CMK (cell line): ENCODE data around the gene MRAP.
A peak's percentile ranks its signal among the peaks of the same experiment; 100 is the strongest.
"Not testable (repeated sequence)": the region's sequence is repeated elsewhere in the genome, so short reads cannot be mapped to it uniquely, and the experiment has no call there.

Experiments
- DNase-seq: peaks from one replicate; pipeline ENCODE4 v3.0.0-alpha.2; 2010; ENCODE audit warnings: low read depth

MRAP gene

DNA sequence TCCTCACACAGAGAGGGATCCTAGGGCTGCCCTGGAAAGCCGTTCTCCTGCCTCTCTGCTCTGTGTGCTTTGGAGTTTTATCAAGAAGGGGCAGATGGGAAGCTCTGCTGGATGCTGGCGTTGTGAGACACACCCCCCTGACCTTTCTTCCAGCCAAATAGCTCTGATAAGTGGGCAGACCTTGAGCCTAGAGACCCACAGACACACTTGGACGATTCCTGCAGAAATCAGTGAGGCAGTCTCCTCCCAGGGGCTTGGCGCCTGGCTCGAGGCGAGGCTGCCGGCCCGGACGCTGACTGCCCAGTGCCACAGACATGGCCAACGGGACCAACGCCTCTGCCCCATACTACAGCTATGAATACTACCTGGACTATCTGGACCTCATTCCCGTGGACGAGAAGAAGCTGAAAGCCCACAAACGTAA is at the start of gene MRAP:
Gene MRAP, plus strand, starts transcription at position 198 of the 424 bp plus-strand sequence. Its CDS starts 117 bp downstream, at position 315.
- no peak for DNase-seq

DNA sequence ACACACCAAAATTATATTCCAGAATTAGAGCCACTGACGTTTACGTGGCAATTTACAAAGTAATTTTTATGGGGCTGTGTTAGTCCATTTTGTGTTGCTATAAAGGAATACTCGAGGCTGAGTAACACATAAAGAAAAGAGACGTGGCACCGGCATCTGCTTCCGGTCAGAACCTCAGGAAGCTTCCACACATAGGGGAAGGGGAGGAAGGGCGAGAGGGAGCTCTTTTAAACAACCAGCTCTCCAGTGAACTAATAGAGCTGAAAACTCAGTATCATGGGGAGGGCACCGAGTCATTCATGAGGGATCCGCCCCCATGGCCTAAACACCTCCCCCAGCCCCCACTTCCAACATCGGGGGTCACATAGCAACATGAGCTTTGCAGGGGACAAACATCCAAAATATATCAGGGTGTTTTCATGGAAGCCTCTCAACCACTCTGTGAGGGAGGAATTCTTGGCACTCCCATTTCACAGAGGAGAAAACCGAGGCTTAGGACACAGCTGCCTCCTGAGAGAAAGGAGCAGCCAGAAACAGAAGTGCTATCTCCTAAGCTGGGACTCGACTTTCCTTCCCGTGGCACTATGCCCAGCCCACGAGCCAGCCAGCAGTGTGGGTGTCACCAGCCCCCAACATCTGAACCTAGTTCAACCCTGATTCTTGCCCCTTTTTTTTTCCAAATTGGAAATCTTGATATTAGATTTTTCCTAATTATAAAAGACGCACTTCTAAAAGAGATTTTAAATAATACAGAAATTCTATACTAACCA is 49.0 kb upstream of the MRAP start:
- no peak for DNase-seq

- DNase-seq, result no peak
These were observed 46.5 kb upstream of the MRAP start for GRCh38 chr21:32252136-32252535.

DNA sequence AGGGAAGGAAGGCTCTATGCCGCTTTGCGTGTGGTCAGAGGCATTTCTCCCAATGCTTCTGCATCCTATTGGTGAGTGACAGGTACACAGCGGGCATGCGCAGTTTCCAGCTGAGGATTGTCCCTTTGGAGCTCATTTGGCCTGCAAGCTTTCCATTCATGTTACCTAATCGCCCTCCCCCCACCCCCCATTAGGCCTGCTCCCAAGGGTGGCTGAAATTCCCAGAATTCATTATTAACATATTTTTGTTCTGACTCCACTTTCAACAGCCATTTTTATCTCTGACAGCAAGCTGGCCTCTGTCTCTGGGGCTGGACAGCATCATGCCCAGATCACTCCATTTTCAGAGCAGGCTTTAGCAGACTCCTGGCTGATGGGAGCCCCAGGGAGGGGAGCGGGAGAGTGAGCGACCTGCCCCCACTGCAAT is 45.4 kb upstream of the MRAP start:
- no peak for DNase-seq

GRCh38 chr21:32256251-32256650 is 42.4 kb upstream of the MRAP start:
- DNase-seq, result no peak

GRCh38 chr21:32256873-32257620 is 41.6 kb upstream of the MRAP start:
- no peak for DNase-seq

GRCh38 chr21:32257962-32258785 is 40.5 kb upstream of the MRAP start:
- peak; percentile 54 for DNase-seq

- DNase-seq, result not testable (repeated sequence)
These were observed 39.9 kb upstream of the MRAP start for GRCh38 chr21:32258786-32259048.

DNA sequence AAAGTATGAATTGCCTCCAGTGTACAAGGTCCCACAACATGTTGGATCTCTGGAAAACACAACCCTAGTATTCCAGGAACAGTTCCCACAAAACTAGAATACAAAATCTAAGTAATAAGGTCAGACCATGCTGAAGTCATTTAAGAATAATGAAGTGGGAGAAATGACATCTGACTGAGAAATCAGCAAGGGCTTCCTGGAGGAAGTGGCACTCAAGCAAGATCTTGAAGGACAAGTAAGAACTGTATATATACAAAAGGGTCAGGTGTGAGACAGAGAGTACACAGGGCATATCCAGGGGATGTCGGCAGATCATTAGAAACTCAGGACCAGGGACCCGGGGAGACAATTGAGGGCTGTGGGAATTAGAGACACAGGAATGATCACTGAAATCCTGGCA is 38.5 kb upstream of the MRAP start:
- DNase-seq, result no peak

DNA sequence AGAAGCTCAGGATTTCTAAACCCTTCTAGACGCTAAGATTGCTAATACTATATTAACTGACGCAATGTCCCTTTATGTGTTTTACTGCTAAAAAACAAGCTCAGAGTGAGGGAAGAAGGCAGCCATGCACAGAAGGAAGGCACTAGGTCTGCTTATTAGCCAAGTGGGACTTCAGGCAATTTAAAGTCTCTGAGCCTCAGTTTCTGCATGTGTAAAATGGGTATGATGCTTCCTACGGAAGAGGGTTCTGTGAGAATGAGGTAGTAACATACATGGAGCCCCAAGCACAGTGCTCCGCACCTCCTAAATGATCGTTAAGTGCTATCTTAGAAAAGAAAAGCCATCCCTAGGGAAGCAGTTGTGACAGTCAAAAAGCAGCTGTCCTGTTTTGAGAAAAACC is 36.7 kb upstream of the MRAP start:
- no peak for DNase-seq

DNA sequence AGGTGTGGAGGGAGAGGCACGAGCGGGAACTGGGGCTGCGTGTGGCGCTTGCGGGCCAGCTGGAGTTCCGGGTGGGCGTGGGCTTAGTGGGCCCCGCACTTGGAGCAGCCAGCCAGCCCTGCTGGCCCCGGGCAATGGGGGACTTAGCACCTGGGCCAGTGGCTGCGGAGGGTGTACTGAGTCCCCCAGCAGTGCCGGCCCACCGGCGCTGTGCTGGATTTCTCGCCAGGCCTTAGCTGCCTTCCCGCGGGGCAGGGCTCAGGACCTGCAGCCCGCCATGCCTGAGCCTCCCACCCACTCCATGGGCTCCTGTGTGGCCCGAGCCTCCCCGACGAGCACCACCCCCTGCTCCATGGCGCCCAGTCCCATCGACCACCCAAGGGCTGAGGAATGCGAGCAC is 33.3 kb upstream of the MRAP start:
- DNase-seq, result not testable (repeated sequence)

GRCh38 chr21:32270748-32271147 is 27.9 kb upstream of the MRAP start:
- no peak for DNase-seq

DNA sequence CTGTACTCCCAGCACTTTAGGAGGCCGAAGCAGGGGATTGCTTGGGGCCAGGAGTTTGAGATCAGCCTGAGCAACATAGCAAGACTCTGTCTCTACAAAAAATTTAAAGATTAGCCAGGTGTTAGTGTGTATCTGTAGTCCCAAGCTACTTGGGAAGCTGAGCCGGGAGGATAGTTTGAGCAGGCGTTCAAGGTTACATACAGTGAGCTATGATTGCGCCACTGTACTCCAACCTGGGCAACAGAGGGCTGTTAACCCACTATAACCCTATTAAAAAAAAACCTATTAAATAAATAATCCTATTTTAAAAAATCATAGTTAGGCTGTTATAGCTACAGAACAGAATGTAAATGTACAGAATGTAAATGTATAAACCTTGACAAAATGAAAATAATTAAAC is 22.0 kb upstream of the MRAP start:
- no peak for DNase-seq

DNA sequence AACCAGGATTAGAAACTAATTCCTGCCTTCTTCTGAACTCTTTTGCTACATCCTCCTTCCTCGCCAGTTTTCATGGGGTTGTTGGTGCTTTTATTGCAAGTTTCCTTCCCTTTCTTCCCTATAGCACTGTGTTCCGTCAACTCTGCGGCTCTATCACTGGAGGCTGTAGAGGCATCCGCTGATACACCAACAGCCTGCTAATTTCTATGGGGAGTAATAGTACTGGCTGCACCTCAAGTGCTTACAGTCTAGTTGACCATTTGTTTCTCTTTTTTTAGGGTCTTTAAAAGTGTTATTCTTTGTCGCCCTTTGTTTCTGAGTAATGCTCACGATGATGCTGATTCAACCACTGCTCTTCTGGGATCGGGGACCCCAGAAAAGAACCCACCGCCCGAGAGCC is 20.6 kb upstream of the MRAP start:
- DNase-seq, result no peak

GRCh38 chr21:32278518-32279376 is 19.9 kb upstream of the MRAP start, which contains the start of gene MIS18A:
Gene MIS18A (minus strand): TSS chr21:32279049. CDS start chr21:32279014, 35 bp downstream.
- peak; percentile 95 for DNase-seq

DNA sequence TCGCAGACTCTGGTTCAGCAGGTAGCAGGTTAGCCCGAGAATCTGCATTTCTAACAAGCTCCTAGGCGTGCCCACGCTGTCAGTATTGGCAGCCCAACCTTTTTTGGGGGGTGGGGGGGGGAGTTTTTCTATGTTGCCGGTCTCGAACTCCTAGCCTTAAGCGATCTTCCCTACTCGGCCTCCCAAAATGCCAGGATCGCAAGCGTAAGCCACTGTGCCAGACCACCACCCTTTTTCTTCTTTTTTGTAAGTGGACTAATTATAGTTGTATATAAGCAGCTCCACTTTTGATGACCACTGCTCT is 19.3 kb upstream of the MRAP start:
- no peak for DNase-seq

GRCh38 chr21:32281531-32281930 is 17.1 kb upstream of the MRAP start:
- no peak for DNase-seq

DNA sequence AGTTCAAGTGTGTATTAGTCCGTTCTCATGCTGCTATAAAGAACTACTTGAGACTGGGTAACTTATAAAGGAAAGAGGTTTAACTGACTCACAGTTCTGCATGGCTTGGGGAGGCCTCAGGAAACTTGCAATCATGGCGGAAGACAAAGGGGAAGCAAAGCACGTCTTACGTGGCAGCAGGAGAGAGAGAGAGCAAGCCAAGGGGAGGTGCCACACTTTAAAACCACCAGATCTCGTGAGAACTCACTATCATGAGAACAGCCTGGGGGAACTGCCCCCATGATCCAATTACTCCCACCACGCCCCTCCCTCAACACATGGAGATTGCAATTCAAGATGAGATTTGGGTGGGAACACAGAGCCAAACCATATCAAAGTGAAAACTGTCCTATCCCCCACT is 15.7 kb upstream of the MRAP start:
- no peak for DNase-seq

- DNase-seq, result no peak
These were observed 13.2 kb upstream of the MRAP start for GRCh38 chr21:32285476-32285875.

- no peak for DNase-seq
These were observed 1.2 kb upstream of the MRAP start for GRCh38 chr21:32297449-32297848.

- no peak for DNase-seq
These were observed 501 bp upstream of the MRAP start for GRCh38 chr21:32298148-32298559.

- DNase-seq, result no peak
These were observed 1.0 kb downstream of the MRAP start for GRCh38 chr21:32299695-32300094.
